NCI-H748 (cell line): ENCODE data around the gene FBN2.
"Not testable (repeated sequence)": the region's sequence is repeated elsewhere in the genome, so short reads cannot be mapped to it uniquely, and the experiment has no call there.

Experiments
- DNase-seq: peaks from one replicate; lab custom pipeline; 2025; ENCODE audit not compliant: unreplicated experiment; lab: John Stamatoyannopoulos, UW

The FBN2 gene

GRCh38 chr5:128480158-128480557 is 57.9 kb downstream of the FBN2 start:
- no peak for DNase-seq

- no peak for DNase-seq
These were observed 59.4 kb downstream of the FBN2 start for GRCh38 chr5:128478386-128479368.

GRCh38 chr5:128477944-128478343 is 60.1 kb downstream of the FBN2 start:
- DNase-seq = no peak

- no peak for DNase-seq
These were observed 62.4 kb downstream of the FBN2 start for GRCh38 chr5:128475693-128476092.

GRCh38 chr5:128472919-128473318 is 65.1 kb downstream of the FBN2 start:
- no peak for DNase-seq

- DNase-seq = no peak
These were observed 66.0 kb downstream of the FBN2 start for GRCh38 chr5:128472036-128472435.

GRCh38 chr5:128470663-128471062 is 67.4 kb downstream of the FBN2 start:
- DNase-seq = no peak

GRCh38 chr5:128469912-128470311 is 68.1 kb downstream of the FBN2 start:
- DNase-seq = no peak

- DNase-seq = no peak
These were observed 71.1 kb downstream of the FBN2 start for GRCh38 chr5:128466980-128467379.

- DNase-seq = no peak
These were observed 71.5 kb downstream of the FBN2 start for GRCh38 chr5:128466554-128466953.

GRCh38 chr5:128464596-128464995 is 73.4 kb downstream of the FBN2 start:
- DNase-seq = no peak

GRCh38 chr5:128462330-128462729 is 75.7 kb downstream of the FBN2 start:
- no peak for DNase-seq

GRCh38 chr5:128457147-128457915 is 80.7 kb downstream of the FBN2 start:
- not testable (repeated sequence) for DNase-seq

- DNase-seq = no peak
These were observed 82.1 kb downstream of the FBN2 start for GRCh38 chr5:128455841-128456361.

GRCh38 chr5:128453121-128453520 is 84.9 kb downstream of the FBN2 start:
- no peak for DNase-seq

- not testable (repeated sequence) for DNase-seq
These were observed 90.8 kb downstream of the FBN2 start for GRCh38 chr5:128447224-128447623.

GRCh38 chr5:128441941-128442350 is 96.1 kb downstream of the FBN2 start:
- no peak for DNase-seq

- no peak for DNase-seq
These were observed 96.9 kb downstream of the FBN2 start for GRCh38 chr5:128441165-128441564.

GRCh38 chr5:128436749-128437188 is 101.3 kb downstream of the FBN2 start:
- no peak for DNase-seq

GRCh38 chr5:128435861-128436260 is 102.2 kb downstream of the FBN2 start:
- DNase-seq = no peak

GRCh38 chr5:128434993-128435392 is 103.1 kb downstream of the FBN2 start:
- DNase-seq = no peak
